Heart left ventricle (tissue), 16 donors: Measurements from ENCODE around the gene CALB2. TPM values are rescaled to one million over a fixed set of nuclear protein-coding genes. Genes with fewer than 3 reads are reported as not detected.

Source experiments
- ATAC-seq, 4 donors: fragments of 200-7000 bp; cut with Tn5 transposase; one replicate each; pipeline ENCODE4 v1.9.1; 2020 to 2022; ENCODE audit warnings: moderate library complexity in 4 of 4, mild to moderate bottlenecking in 3 of 4, moderate number of reproducible peaks in 1 of 4
- DNase-seq, 5 donors: peaks; one replicate each; pipeline ENCODE4 v3.0.0-alpha.2; 2020
- H3K27ac ChIP-seq, 12 donors: fragments of 200-600 bp; sonication (generic) in 4 of 12; one replicate each; pipeline versions ENCODE4 v1.5.0 to v1.8.0; 2016 to 2022; ENCODE audit warnings: mild to moderate bottlenecking in 2 of 12
- H3K27me3 ChIP-seq, 9 donors: fragments of 200-600 bp; sonication (generic) in 2 of 9; one replicate each; pipeline versions ENCODE4 v1.5.1 to v1.8.0; 2016 to 2022; ENCODE audit warnings: mild to moderate bottlenecking in 3 of 9
- H3K36me3 ChIP-seq, 9 donors: fragments of 200-600 bp; sonication (generic) in 2 of 9; one replicate each; pipeline versions ENCODE4 v1.5.0 to v1.8.0; 2018 to 2022; ENCODE audit warnings: mild to moderate bottlenecking in 2 of 9
- H3K4me1 ChIP-seq, 12 donors: fragments of 200-600 bp; sonication (generic) in 4 of 12; one replicate each; pipeline versions ENCODE4 v1.5.0 to v1.8.0; 2016 to 2022; ENCODE audit warnings: mild to moderate bottlenecking in 3 of 12
- H3K4me3 ChIP-seq, 12 donors: fragments of 200-600 bp; sonication (generic) in 4 of 12; one replicate each; pipeline versions ENCODE4 v1.5.0 to v1.8.0; 2017 to 2022; ENCODE audit warnings: mild to moderate bottlenecking in 9 of 12, moderate library complexity in 4 of 12
- H3K9me3 ChIP-seq, 12 donors: fragments of 200-600 bp; sonication (generic) in 4 of 12; one replicate each; pipeline versions ENCODE4 v1.5.0 to v1.8.0; 2016 to 2022; ENCODE audit warnings: mild to moderate bottlenecking in 1 of 12
- POLR2A ChIP-seq, 2 donors: fragments of 450-650 bp; IDR thresholded peaks; one replicate each; pipeline ENCODE4 v1.6.1; 2017; ENCODE audit warnings: antibody characterized with exemption in 2 of 2, mild to moderate bottlenecking in 2 of 2, moderate library complexity in 2 of 2
- WGBS, 4 donors: extraction: QIAGEN DNeasy Blood & Tissue Kit in 2 of 4; methylation state at CpG; one replicate each; pipeline versions ENCODE4 v1.1.5 to v1.1.7; 2013 to 2018; 5-methylcytosine and 5-hydroxymethylcytosine counted together
- intact Hi-C, 10 donors: fragments of 100-400 bp; cut with DNase I; formaldehyde crosslinking; loops; one replicate each; pipeline versions ENCODE4 v1.11.1 to v1.14.2; 2022
- polyA plus RNA-seq, 2 donors: library from polyadenylated mRNA; stranded (reverse); fragments of 200-250 nt; gene quantifications; one replicate each; pipeline ENCODE4 v1.2.3, GENCODE V29; 2013
- total RNA-seq, 9 donors: library from RNA; depleted of rRNA in 2 of 9; stranded (reverse); fragments of >200 nt in 2 of 9; fragmentation: NEBNext Ultra II Directional in 3 of 9; extraction: Animal tissue kit (Norgen Biotek cat#: 25700) in 3 of 9; gene quantifications; one replicate each; pipeline versions ENCODE4 v1.1.0 to v1.2.4, GENCODE V29; 2016 to 2023
- TF ChIP-seq, protein P1 (sequence below), 12 donors: fragments of 200-600 bp; sonication (generic) in 4 of 12; IDR thresholded peaks; one replicate each; pipeline versions ENCODE4 v1.5.0 to v1.8.0; 2018 to 2022; ENCODE audit warnings: antibody characterized with exemption in 12 of 12, mild to moderate bottlenecking in 5 of 12
- donor health status: ischemic (EF 13 %, LVEDD 7.1; RV severe dilation, severe dysfunction).
- donor health status: healthy with polysubstance abuse.
- donor health status: DM: no; HTN: yes; CAD: no.
- donor health status: DM: no; HTN: no; CAD: no.
- donor health status: ischemic (EF 25% LVEDD 6.9; RV normal size, moderate dysfunction).
- donor health status: ischemic (EF 25% LVEDD 5.7; RV mildly dilated, moderate dysfunction).
- donor health status: healthy.
- donor health status: DM: yes; HTN: yes; CAD: no.
- donor health status: ischemic (EF 35%, LVEDD 5.7; RV mildly dilated, moderate dysfunction).
- donor health status: nonischemic (EF 11% LVEDD 7.7; RV severe dilation, severe dysfunction).
- donor health status: DM: yes; HTN: yes; CAD: no.
- donor health status: PGD.
- donor health status: ischemic (EF 29% LVEDD 5.4; RV normal size, mild dysfunction).
- donor health status: nonischemic (EF 23%, LVEDD 6.1; RV moderate dilation, normal function).

CALB2 gene
- total and polyA plus RNA-seq, 11 donors: 0.35 to 76.2 (median 0.86) TPM; not detected in 2

DNA sequence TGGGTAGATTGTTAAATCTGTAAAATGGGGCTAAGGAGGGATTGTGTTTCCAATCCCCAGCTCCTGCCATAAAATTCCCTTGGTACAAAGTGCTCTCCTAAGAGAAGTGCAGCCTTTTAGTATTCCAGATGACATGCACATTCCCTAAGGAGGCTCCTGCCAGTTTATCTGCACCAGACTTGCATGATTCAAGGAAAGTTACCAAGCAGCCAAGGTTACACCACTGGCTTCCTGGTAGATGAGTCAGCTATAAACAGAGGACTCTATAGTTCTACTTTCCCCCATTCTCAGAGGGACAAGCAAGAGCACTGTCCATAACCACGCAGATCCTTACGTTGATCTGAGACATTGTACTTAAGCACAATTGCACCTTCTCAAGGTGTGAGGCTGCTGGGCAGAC lies 1.9 kb downstream of the CALB2 start:
- intact Hi-C loops: no loop called here
- no peak overlapping the region for H3K27ac ChIP-seq
- H3K36me3 ChIP-seq: no peaks in the 10 kb centered on the region
- no peak for DNase-seq
- peaks cover 0 to 56% (median 20%) of the 10 kb centered on the region in 9 donors for H3K27me3 ChIP-seq
- peak overlapping the region in 1 of 12 donors; percentile 30 for H3K4me3 ChIP-seq
- peaks cover 0 to 17% (median 4%) of the 10 kb centered on the region in 12 donors for H3K4me1 ChIP-seq
- TF ChIP-seq POLR2A (IDR thresholded peaks at IDR 0.05): no peak
- TF ChIP-seq, protein P1, sequence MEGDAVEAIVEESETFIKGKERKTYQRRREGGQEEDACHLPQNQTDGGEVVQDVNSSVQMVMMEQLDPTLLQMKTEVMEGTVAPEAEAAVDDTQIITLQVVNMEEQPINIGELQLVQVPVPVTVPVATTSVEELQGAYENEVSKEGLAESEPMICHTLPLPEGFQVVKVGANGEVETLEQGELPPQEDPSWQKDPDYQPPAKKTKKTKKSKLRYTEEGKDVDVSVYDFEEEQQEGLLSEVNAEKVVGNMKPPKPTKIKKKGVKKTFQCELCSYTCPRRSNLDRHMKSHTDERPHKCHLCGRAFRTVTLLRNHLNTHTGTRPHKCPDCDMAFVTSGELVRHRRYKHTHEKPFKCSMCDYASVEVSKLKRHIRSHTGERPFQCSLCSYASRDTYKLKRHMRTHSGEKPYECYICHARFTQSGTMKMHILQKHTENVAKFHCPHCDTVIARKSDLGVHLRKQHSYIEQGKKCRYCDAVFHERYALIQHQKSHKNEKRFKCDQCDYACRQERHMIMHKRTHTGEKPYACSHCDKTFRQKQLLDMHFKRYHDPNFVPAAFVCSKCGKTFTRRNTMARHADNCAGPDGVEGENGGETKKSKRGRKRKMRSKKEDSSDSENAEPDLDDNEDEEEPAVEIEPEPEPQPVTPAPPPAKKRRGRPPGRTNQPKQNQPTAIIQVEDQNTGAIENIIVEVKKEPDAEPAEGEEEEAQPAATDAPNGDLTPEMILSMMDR (IDR thresholded peaks at IDR 0.05): no peak
- ATAC-seq: no peak
- WGBS, 4 donors: 80 to 100% (median 81%) methylated on average over 2 of the region's 2 CpGs
- no peaks in the 10 kb centered on the region for H3K9me3 ChIP-seq

DNA sequence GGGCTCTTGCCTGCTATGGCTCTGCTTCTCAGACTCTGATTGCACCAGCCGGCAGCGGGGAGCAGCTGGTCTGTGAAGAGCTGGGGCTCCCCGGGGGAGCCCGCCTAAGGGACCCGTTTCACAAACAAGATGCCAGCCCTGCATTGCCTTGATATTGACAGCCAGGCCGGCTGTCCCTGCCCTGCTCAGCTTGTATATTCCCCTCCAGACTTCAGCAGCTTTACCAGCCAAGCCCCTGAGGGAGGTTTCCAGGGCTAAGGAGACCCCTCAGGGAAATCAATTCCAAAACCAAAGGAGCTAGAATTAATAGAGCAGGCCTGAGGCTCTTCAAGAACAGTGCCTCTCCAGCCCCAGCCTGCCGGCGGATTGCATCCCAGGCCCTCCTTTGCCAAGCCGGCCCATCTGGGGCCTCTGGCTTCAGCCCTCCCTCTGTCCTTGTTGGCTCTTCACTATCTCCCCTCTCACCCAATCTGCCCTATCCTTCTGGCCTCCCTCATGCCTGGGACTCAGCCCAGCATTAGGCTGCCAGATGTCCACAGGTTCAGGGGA lies 5.7 kb downstream of the CALB2 start:
- peak; percentile 46 to 72 (median 56) for ATAC-seq
- 51 to 70% (median 57%) methylated on average over 7 to 9 of the region's 9 CpGs for WGBS, 4 donors

DNA sequence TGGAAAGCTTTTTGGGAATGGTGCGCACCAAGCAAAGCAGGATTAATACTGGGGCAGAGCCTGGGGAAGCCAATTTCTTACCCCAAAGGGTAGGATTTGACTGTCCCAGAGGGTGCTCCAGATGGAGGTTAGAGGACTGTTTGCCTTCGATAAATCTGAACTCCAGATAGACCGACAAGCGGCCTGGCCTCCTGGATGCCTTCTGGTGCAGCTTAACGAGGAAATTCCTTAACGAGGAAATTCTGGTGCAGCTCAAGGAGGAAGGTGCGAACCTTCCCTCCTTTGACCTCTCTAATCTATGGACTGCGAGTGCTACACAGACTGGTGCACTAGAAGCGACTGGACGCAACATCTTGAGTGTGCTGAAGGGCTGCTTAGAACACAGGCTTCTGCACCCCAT lies 6.5 kb downstream of the CALB2 start:
- no peak for TF ChIP-seq POLR2A (IDR thresholded peaks at IDR 0.05)
- TF ChIP-seq, protein P1 (IDR thresholded peaks at IDR 0.05): no peak
- H3K36me3 ChIP-seq: no peaks in the 10 kb centered on the region
- peaks cover 0 to 6% (median 0%) of the 10 kb centered on the region in 12 donors for H3K4me1 ChIP-seq
- no peak overlapping the region for H3K4me3 ChIP-seq
- ATAC-seq (no peak), DNase-seq (no peak)
- intact Hi-C loops: no loop called here
- no peak overlapping the region for H3K27ac ChIP-seq
- WGBS, 4 donors: 55 to 61% (median 57%) methylated on average over 10 of the region's 10 CpGs
- no peaks in the 10 kb centered on the region for H3K9me3 ChIP-seq
- H3K27me3 ChIP-seq: peaks cover 0 to 36% (median 4%) of the 10 kb centered on the region in 9 donors

More for the DNA sequence above, 5.7 kb downstream of the CALB2 start:
- TF ChIP-seq, protein P1 (IDR thresholded peaks at IDR 0.05): no peak
- no peak for TF ChIP-seq POLR2A (IDR thresholded peaks at IDR 0.05)
- H3K27ac ChIP-seq: no peak overlapping the region
- peaks cover 0 to 6% (median 0%) of the 10 kb centered on the region in 12 donors for H3K4me1 ChIP-seq
- no peaks in the 10 kb centered on the region for H3K36me3 ChIP-seq
- H3K4me3 ChIP-seq: no peak overlapping the region
- H3K27me3 ChIP-seq: peaks cover 0 to 44% (median 12%) of the 10 kb centered on the region in 9 donors
- intact Hi-C loops: no loop called here
- no peak for DNase-seq
- no peaks in the 10 kb centered on the region for H3K9me3 ChIP-seq

DNA sequence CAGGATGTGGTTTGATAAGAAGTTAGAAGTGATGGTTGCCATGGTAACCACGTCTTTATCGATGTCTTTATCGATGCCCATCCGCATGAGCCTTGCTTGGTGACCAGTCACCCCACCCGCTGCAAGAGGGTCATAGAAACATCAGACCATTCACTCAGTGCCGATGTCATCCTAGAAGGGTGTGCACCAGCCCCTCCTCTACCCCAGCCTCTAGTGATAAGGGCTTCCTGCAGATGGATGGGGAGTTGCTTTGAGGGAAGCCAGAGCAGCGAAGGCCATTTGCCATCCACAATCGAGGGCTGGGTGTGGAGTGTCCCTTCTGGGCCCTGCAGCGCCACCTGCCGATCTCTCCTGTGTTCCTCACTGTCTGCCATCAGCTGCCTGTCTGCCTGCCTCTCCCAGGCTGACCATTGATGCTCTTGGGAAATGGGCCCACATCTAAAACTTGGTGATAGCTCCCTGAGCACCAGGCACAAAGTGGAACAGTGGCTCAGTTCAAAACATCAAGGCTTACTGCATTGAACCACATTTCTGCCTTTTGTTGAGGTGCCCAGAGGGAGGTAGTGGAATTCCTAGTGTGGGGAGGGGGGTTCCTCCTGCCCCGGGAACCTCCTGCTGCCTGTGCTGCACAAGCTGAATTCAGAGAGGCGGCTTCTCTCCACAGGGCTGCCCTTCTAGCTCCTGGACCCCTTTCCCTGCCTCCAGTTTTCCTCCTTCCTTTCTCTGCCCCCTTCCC lies 8.9 kb downstream of the CALB2 start:
- no peaks in the 10 kb centered on the region for H3K9me3 ChIP-seq
- peaks cover 0 to 40% (median 7%) of the 10 kb centered on the region in 9 donors for H3K27me3 ChIP-seq
- no peak overlapping the region for H3K27ac ChIP-seq
- intact Hi-C loops: no loop called here
- ATAC-seq (peak in 3 of 4 donors; percentile 23 to 39 (median 36)), DNase-seq (no peak)
- H3K4me1 ChIP-seq: peaks cover 0 to 6% (median 0%) of the 10 kb centered on the region in 12 donors
- WGBS, 4 donors: 32 to 67% (median 36%) methylated on average over 8 to 12 of the region's 12 CpGs
- H3K36me3 ChIP-seq: no peaks in the 10 kb centered on the region
- TF ChIP-seq, protein P1 (IDR thresholded peaks at IDR 0.05): peak in 10 of 12 donors; percentile 6 to 43 (median 24)
- no peak for TF ChIP-seq POLR2A (IDR thresholded peaks at IDR 0.05)
- H3K4me3 ChIP-seq: no peak overlapping the region
